B cell (primary cell): ENCODE results near the gene POLL. TPM values are rescaled to one million over a fixed set of nuclear protein-coding genes. Genes with fewer than 3 reads are reported as not detected.

Experiments used
- ATAC-seq: fragments of 200-7000 bp; cut with Tn5 transposase; one replicate; pipeline ENCODE4 v1.10.0; 2021; ENCODE audit warnings: low read depth, mild to moderate bottlenecking, moderate number of reproducible peaks, moderate library complexity
- CTCF ChIA-PET: fragments of 350-600 bp; sonication (Branson Sonifier 250); formaldehyde crosslinking; loops from one replicate; lab custom pipeline; 2021; ENCODE audit warnings: antibody characterized with exemption, inconsistent platforms; lab: Charles Lee
- POLR2A ChIA-PET: fragments of 350-600 bp; sonication (Branson Sonifier 250); formaldehyde crosslinking; loops from one replicate; lab custom pipeline; 2021; ENCODE audit warnings: antibody characterized with exemption; lab: Charles Lee
- DNase-seq: peaks from one replicate; pipeline ENCODE4 v3.0.0; 2013
- H2AFZ ChIP-seq: 2 replicates; pipeline ENCODE4 v1.6.1; 2012; ENCODE audit warnings: mild to moderate bottlenecking, low read depth, low read length; ENCODE audit not compliant: insufficient read depth, poor library complexity, severe bottlenecking
- H3K27ac ChIP-seq, 2 donors: 1 replicate in 1 of 2; 2 replicates in 1 of 2; pipeline ENCODE4 v1.5.1; 2012 to 2013; ENCODE audit warnings: low read length in 2 of 2, mild to moderate bottlenecking in 2 of 2, moderate library complexity in 1 of 2
- H3K27me3 ChIP-seq, 4 experiments: fragments of 200-600 bp in 1 of 4; sonication (generic) in 1 of 4; replicated peaks in 1 of 4; 1 replicate in 2 of 4; 2 replicates in 2 of 4; pipeline versions ENCODE4 v1.6.1 to v1.7.0; 2013 to 2016; ENCODE audit warnings: low read length in 3 of 4, mild to moderate bottlenecking in 2 of 4, mixed read lengths in 1 of 4, moderate library complexity in 1 of 4; ENCODE audit not compliant: insufficient read depth in 4 of 4, control insufficient read depth in 3 of 4; ENCODE audit errors: control extremely low read depth in 1 of 4
- H3K36me3 ChIP-seq, 2 experiments: replicated peaks in 1 of 2; 1 replicate in 1 of 2; 2 replicates in 1 of 2; pipeline versions ENCODE4 v1.6.1 to v1.7.1; 2013; ENCODE audit warnings: low read length in 1 of 2; ENCODE audit not compliant: insufficient read depth in 2 of 2, control insufficient read depth in 1 of 2; ENCODE audit errors: control extremely low read depth in 1 of 2, extremely low read depth in 1 of 2
- H3K4me1 ChIP-seq, 2 donors: fragments of 200-600 bp in 1 of 2; sonication (generic) in 1 of 2; 1 replicate in 1 of 2; 2 replicates in 1 of 2; pipeline versions ENCODE4 v1.5.1 to v1.6.1; 2013 to 2017; ENCODE audit warnings: low read length in 2 of 2; ENCODE audit not compliant: control insufficient read depth in 2 of 2, insufficient read depth in 2 of 2
- H3K4me2 ChIP-seq: replicated peaks from 2 replicates; pipeline ENCODE3; 2012; ENCODE audit warnings: mild to moderate bottlenecking, low read depth, low read length; ENCODE audit not compliant: poor library complexity, severe bottlenecking
- H3K4me3 ChIP-seq, 5 experiments: fragments of 200-600 bp in 1 of 5; sonication (generic) in 1 of 5; 1 replicate in 3 of 5; 2 replicates in 2 of 5; pipeline versions ENCODE4 v1.5.1 to v1.7.0; 2011 to 2016; ENCODE audit warnings: low read length in 4 of 5, mild to moderate bottlenecking in 4 of 5, low read depth in 2 of 5, control low read depth in 1 of 5, moderate library complexity in 1 of 5; ENCODE audit not compliant: insufficient read depth in 1 of 5; ENCODE audit errors: control extremely low read depth in 1 of 5, extremely low read depth in 1 of 5
- H3K79me2 ChIP-seq: fragments of 200-600 bp; sonication (generic); one replicate; pipeline ENCODE4 v1.6.0; 2016; ENCODE audit warnings: low read length; ENCODE audit not compliant: control insufficient read depth, insufficient read depth
- H3K9ac ChIP-seq: fragments of 200-600 bp; sonication (generic); 2 replicates; pipeline ENCODE4 v1.6.1; 2017; ENCODE audit warnings: mild to moderate bottlenecking, low read length, moderate library complexity
- H3K9me3 ChIP-seq, 3 donors: one replicate each; pipeline versions ENCODE4 v1.6.1 to v1.7.1; 2013; ENCODE audit warnings: low read length in 2 of 3; ENCODE audit not compliant: control insufficient read depth in 2 of 3, insufficient read depth in 1 of 3; ENCODE audit errors: control extremely low read depth in 1 of 3
- H4K20me1 ChIP-seq: 2 replicates; pipeline ENCODE4 v1.6.0; 2012; ENCODE audit warnings: mild to moderate bottlenecking, low read length; ENCODE audit not compliant: insufficient read depth, control insufficient read depth, poor library complexity, severe bottlenecking
- H3K27ac Mint-ChIP-seq: one replicate; pipeline ENCODE4 v1.8.0; 2021; ENCODE audit warnings: mixed read lengths
- H3K27me3 Mint-ChIP-seq: one replicate; pipeline ENCODE4 v1.8.0; 2021; ENCODE audit warnings: mixed read lengths
- H3K4me1 Mint-ChIP-seq: one replicate; pipeline ENCODE4 v1.8.0; 2021; ENCODE audit warnings: mixed read lengths
- H3K4me3 Mint-ChIP-seq: one replicate; pipeline ENCODE4 v1.8.0; 2021; ENCODE audit warnings: mixed read lengths
- H3K9me3 Mint-ChIP-seq: one replicate; pipeline ENCODE4 v1.8.0; 2022; ENCODE audit warnings: mixed read lengths; ENCODE audit not compliant: insufficient read depth
- EZH2 ChIP-seq: IDR thresholded peaks from 2 replicates; pipeline ENCODE4 v1.6.1; 2012; ENCODE audit warnings: borderline replicate concordance, low read depth, mild to moderate bottlenecking, moderate library complexity, low read length; ENCODE audit not compliant: insufficient read depth, poor library complexity, severe bottlenecking
- WGBS: methylation state at CpG from one replicate; pipeline ENCODE4 v1.1.5; 2013; ENCODE audit warnings: missing lambda C conversion rate; ENCODE audit not compliant: insufficient coverage; 5-methylcytosine and 5-hydroxymethylcytosine counted together
- intact Hi-C: fragments of 100-400 bp; cut with micrococcal nuclease; formaldehyde crosslinking; loops from one replicate; pipeline ENCODE4 v1.10.0; 2022
- polyA plus RNA-seq: library from polyadenylated mRNA; depleted of rRNA; stranded (reverse); fragments of >200 nt; gene quantifications from 2 replicates; pipeline ENCODE4 v1.2.3, GENCODE V29; 2012
- total RNA-seq, 2 donors: library from RNA; stranded (reverse); fragments of 120-200 nt in 1 of 2; gene quantifications; 1 replicate in 1 of 2; 2 replicates in 1 of 2; pipeline versions ENCODE4 v1.2.3 to v1.2.4, GENCODE V29; 2013 to 2022
- TF ChIP-seq, protein P1 (sequence below): fragments of 200-600 bp; IDR thresholded peaks from one replicate; pipeline ENCODE4 v1.8.0; 2022; ENCODE audit warnings: antibody characterized with exemption, mild to moderate bottlenecking

The POLL gene
- total and polyA plus RNA-seq, 2 donors (not counting 1 experiment from before 2014, with no cell fraction given), result 46.0 to 46.7 TPM

- Histone ChIP-seq H3K27ac (no peak overlapping the region), H3K9ac (no peak overlapping the region), H3K4me1 (peaks cover 21 to 28% of the 10 kb centered on the region in 2 donors), H2AFZ (no peak overlapping the region), H3K27me3 (peaks cover 0 to 51% (median 35%) of the 10 kb centered on the region in 4 experiments), H3K4me3 (no peak overlapping the region), H3K36me3 (no peaks in the 10 kb centered on the region), H3K4me2 (peak overlapping the region; percentile 60), H3K9me3 (peaks cover 0 to 9% (median 0%) of the 10 kb centered on the region in 3 donors), H3K79me2 (no peaks in the 10 kb centered on the region), H4K20me1 (no peaks in the 10 kb centered on the region)
- DNase-seq (no peak), ATAC-seq (no peak)
- ChIA-PET CTCF (interaction anchor here (0.6 kb wide), 1 partner anchor 31 kb away, joined by 3 read pairs; no protein-coding TSS in a partner anchor), POLR2A (interaction anchor here (0.6 kb wide), 1 partner anchor 100 kb away, joined by 4 read pairs; no protein-coding TSS in a partner anchor)
- Mint-ChIP-seq H3K9me3 (no peaks in the 10 kb centered on the region), H3K27ac (no peak overlapping the region), H3K4me3 (peak overlapping the region; percentile 69), H3K27me3 (peaks cover 55% of the 10 kb centered on the region), H3K4me1 (peaks cover 17% of the 10 kb centered on the region)
- TF ChIP-seq, protein P1, sequence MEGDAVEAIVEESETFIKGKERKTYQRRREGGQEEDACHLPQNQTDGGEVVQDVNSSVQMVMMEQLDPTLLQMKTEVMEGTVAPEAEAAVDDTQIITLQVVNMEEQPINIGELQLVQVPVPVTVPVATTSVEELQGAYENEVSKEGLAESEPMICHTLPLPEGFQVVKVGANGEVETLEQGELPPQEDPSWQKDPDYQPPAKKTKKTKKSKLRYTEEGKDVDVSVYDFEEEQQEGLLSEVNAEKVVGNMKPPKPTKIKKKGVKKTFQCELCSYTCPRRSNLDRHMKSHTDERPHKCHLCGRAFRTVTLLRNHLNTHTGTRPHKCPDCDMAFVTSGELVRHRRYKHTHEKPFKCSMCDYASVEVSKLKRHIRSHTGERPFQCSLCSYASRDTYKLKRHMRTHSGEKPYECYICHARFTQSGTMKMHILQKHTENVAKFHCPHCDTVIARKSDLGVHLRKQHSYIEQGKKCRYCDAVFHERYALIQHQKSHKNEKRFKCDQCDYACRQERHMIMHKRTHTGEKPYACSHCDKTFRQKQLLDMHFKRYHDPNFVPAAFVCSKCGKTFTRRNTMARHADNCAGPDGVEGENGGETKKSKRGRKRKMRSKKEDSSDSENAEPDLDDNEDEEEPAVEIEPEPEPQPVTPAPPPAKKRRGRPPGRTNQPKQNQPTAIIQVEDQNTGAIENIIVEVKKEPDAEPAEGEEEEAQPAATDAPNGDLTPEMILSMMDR, result no peak
- no peak for TF ChIP-seq EZH2
- intact Hi-C loops, result no loop called here
- WGBS, result 57% methylated on average over 3 of the region's 7 CpGs
Measured at GRCh38 chr10:101567165-101568006, 20.7 kb downstream of the POLL start.
